ENCODE results near the gene LBP.

DNA sequence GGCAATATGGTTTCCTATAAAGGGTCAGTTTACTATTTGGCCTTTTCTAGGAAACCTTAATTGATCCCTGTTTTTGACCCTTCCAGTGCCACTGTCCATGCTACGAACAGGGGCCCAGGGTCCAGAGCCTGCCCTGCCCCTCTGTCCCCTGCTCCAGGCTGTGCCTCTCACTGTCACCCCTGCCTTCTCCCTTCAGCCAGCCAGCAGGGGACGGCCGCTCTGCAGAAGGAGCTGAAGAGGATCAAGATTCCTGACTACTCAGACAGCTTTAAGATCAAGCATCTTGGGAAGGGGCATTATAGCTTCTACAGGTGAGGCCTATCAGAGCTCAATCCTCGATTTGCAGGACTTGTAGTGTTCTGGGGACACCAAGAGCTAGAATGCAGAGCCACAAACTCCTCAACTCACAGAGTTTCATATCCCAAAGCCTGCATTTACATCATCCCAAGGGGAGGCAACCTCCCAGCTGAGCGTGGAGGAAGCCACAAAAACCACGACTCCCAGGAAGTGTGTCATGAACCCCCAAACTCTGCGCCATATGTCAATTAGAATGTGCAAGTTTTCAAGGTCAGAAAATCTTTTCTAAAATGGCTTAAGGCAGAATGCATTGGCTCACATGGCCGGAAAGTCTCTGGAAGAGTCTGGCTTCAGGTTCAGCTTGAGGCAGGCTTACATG is 38.8 kb upstream of the LBP start:
- TF ChIP-seq, protein P1, sequence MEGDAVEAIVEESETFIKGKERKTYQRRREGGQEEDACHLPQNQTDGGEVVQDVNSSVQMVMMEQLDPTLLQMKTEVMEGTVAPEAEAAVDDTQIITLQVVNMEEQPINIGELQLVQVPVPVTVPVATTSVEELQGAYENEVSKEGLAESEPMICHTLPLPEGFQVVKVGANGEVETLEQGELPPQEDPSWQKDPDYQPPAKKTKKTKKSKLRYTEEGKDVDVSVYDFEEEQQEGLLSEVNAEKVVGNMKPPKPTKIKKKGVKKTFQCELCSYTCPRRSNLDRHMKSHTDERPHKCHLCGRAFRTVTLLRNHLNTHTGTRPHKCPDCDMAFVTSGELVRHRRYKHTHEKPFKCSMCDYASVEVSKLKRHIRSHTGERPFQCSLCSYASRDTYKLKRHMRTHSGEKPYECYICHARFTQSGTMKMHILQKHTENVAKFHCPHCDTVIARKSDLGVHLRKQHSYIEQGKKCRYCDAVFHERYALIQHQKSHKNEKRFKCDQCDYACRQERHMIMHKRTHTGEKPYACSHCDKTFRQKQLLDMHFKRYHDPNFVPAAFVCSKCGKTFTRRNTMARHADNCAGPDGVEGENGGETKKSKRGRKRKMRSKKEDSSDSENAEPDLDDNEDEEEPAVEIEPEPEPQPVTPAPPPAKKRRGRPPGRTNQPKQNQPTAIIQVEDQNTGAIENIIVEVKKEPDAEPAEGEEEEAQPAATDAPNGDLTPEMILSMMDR (IDR thresholded peaks at IDR 0.05; ENCODE audit: borderline replicate concordance, extremely low read depth, low read length, poor library complexity, severe bottlenecking) = no peak
- no peak for TF ChIP-seq EZH2 (IDR thresholded peaks at IDR 0.05; ENCODE audit: borderline replicate concordance, low read depth, low read length, severe bottlenecking)

Measured in DND-41 (cell line).